HFF-Myc (cell line): ENCODE data around the gene B9D1.

Experiments used
- DNase-seq: peaks from one replicate; pipeline ENCODE4 v3.0.0-alpha.2; 2011; ENCODE audit warnings: low read depth; ENCODE audit errors: extremely low read depth
- H3K4me3 ChIP-seq: replicated peaks from 2 replicates; pipeline ENCODE4 v1.5.1; 2011; ENCODE audit warnings: low read depth, mild to moderate bottlenecking, control low read depth, low read length
- TF ChIP-seq, protein P1 (sequence below): IDR thresholded peaks from 2 replicates; pipeline ENCODE4 v1.5.1; 2012; ENCODE audit warnings: mild to moderate bottlenecking, low read depth, low read length, control low read depth; ENCODE audit errors: missing control alignments

Gene B9D1

DNA sequence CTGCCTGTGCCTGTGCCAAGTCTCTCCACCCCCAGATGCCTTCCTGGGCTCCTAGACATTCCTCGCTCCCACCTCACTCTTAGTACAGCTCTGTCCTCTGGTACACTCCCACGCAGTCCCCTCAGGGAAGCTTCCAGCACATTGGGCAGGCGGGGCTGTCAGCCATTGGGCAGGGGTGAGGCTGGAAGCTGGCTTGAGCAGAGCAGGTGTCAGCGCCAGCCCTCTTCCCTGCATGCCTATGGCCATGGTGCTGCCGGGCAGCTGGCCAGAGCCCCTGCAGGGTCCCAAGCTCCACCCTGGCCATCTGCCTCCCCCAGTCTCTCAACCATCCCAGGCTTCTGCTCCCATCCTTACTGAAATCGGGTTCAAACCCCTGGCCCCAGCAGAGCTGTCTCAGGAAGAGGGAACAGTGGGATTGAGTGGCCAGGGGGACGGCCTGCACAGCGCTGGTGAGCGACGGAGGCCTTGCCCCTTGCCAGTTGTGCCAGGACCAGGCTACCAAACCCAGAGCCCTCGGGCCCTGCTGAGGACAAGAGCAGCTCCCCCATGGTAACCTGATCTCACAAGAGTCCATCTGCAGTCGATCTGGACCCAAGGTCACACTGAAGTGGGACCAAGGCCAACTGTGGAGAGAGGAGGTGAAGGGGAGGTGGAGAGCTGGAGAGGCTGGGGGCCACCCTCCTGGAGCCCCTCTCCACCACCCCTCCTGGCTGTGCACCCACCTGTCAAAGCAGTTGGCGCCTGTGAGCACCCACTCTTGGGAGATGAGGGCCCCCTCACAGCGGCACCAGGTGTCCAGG lies 2.4 kb upstream of the B9D1 start:
- no peak for DNase-seq
- no peak overlapping the region for H3K4me3 ChIP-seq
- TF ChIP-seq, protein P1, sequence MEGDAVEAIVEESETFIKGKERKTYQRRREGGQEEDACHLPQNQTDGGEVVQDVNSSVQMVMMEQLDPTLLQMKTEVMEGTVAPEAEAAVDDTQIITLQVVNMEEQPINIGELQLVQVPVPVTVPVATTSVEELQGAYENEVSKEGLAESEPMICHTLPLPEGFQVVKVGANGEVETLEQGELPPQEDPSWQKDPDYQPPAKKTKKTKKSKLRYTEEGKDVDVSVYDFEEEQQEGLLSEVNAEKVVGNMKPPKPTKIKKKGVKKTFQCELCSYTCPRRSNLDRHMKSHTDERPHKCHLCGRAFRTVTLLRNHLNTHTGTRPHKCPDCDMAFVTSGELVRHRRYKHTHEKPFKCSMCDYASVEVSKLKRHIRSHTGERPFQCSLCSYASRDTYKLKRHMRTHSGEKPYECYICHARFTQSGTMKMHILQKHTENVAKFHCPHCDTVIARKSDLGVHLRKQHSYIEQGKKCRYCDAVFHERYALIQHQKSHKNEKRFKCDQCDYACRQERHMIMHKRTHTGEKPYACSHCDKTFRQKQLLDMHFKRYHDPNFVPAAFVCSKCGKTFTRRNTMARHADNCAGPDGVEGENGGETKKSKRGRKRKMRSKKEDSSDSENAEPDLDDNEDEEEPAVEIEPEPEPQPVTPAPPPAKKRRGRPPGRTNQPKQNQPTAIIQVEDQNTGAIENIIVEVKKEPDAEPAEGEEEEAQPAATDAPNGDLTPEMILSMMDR: no peak

DNA sequence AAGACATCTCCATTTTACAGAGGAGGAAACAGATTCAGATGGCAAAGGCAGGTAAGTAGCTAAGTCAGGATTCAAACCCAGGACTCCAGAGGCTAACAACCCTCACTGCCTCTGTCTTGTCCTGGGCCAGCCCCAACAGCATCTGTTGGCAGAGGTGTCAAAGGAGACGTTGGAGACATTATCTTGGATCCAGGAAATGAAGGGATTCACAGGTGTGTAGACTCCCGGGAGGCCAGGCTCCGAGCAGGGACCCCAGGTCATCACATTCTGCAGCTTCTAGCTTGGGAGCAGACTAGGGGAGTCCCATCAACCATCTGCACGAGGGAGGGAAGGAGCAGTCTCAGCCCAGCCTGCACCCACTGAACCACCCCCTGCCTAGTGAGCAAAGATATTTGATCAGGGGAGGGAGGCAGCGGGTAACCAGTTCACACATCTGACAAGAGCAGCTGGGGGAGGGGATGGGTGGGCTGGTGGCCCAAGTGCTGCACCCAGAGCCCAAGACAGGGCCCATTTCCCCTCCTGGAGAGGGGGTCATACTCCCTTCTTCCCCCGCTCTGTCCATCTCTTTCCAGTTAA lies 1.0 kb upstream of the B9D1 start:
- TF ChIP-seq, protein P1: no peak
- no peak overlapping the region for H3K4me3 ChIP-seq
- no peak for DNase-seq

DNA sequence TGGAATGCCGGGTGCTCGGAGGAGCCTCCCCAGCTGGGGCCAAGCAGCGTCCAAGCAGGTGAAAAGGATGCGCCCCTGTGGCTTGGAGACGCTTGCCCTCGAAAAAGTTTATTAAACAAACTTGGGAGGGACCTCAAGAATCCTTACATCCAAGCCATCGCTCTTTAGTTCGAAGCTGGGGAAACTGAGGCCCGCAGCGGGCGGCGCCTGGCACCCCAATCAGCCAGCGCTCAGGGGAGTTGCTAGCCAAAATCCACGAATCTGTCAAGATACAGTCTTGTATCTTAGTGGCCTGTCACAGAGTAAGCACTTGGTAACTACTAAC lies 553 bp upstream of the B9D1 start:
- TF ChIP-seq, protein P1: no peak
- DNase-seq: no peak
- H3K4me3 ChIP-seq: peak overlapping the region; percentile 74

DNA sequence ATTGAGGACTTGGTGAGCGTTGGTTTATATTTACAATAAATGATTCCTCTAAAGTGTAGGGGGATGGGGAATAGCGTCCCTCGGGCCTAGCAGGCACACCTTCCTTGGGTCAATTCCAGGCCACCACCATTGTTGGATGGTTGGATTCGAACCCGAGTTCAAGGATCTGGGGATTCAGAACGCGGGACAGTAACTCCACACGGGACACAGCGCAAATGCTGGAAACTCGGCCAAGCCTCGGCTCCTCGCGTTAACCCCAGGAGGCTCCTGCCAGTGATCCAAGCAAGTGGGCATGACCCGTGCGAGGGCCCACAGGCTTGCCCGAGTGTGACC lies 613 bp downstream of the B9D1 start:
- no peak for DNase-seq
- H3K4me3 ChIP-seq: peak overlapping the region; percentile 74
- TF ChIP-seq, protein P1: no peak

DNA sequence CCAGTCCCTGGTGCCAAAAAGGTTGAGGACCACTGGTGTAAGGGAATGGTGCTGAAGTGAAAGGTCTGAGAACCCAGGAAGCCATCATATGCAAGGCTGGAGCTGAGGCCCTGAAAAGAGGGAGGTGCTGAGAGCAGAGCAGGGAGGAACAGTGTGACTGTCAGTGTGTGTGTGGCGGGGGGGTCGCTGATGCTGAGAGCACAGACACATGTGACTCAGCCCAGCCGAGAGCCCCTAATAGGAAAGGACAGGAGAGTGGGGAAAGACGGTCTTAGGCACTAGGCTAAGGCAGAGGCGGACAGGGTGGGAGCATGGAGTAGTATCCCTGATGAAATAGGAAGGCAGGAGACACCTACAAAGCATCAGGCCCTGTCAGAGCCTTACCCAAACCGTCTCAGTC lies 1.2 kb downstream of the B9D1 start:
- DNase-seq: no peak
- peak overlapping the region; percentile 74 for H3K4me3 ChIP-seq
- TF ChIP-seq, protein P1: no peak

DNA sequence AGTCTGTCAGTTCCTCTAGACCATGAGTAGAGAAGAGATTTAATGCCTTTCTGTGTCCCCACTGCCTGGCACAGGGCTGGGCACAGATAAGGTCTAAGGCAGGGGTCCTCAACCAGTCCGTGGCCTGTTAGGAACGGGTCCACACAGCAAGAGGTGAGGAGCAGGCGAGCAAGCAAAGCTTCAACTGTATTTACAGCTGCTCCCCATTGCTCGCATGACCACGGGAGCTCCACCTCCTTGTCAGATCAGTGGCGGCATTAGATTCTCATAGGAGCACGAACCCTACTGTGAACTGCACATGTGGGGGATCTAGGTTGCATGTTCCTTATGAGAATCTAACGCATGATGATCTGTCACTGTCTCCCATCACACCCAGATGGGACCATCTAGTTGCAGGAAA lies 1.8 kb downstream of the B9D1 start:
- no peak for DNase-seq
- TF ChIP-seq, protein P1: no peak
- H3K4me3 ChIP-seq: no peak overlapping the region

DNA sequence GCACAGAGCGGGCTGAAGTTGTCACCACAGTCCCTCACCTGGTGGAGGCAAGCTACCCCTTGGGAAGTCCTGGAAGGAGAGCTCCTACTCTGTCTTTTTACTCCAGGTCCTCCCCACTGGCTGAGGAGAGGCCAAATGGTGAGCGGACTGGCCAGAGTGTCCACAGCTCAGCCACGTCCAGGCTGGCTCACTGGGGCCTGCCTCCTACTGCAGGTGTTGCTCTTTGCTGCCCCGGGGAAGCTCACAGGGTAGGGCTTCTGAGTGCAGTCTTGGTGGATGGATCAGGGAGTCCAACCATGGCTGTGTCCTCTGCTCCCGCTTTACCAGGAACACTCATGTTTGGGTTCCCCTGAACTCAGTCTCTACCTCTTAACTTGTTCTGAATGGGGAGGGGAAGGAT lies 2.7 kb downstream of the B9D1 start:
- no peak for DNase-seq
- no peak overlapping the region for H3K4me3 ChIP-seq
- TF ChIP-seq, protein P1: no peak
